PC-9 (cell line): ENCODE results near the gene CCDC33.

Experiments used
- EZH2 ChIP-seq: fragments of 200-600 bp; sonication (generic); IDR thresholded peaks from 2 replicates; pipeline ENCODE4 v1.8.0; 2017; ENCODE audit warnings: antibody characterized with exemption, low read depth
- TF ChIP-seq, protein P1 (sequence below): fragments of 200-600 bp; sonication (generic); conservative IDR thresholded peaks from 2 replicates; pipeline ENCODE4 v1.6.1; 2017; ENCODE audit warnings: mixed run types, antibody characterized with exemption, mild to moderate bottlenecking, moderate library complexity

DNA sequence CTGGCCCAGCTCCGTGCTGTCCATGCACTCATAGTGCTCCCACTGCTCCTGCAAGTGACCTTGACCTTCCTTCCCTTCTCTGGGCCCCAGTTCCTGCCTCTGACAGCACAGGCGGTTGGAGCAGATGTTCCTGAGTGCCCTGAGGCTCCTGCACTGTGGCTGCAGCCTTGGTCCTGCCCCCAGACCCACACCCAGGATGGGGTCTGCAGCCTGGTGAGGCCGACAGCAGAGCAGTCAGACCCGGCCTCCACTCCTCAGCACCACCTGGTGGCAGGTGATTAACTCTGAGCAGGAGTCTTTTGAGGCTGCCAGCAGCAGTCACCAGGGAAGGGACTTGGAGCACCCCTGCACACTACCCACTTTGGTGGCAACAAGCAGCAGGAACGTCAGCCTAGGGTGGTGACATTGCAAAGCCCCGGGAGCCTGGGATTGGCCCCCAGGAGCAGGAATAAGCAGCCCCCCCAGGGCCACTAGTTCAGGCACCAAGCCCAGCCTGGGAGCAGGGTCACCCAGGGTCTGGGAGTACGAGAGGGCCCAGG lies 66.8 kb downstream of the CCDC33 start:
- TF ChIP-seq, protein P1, sequence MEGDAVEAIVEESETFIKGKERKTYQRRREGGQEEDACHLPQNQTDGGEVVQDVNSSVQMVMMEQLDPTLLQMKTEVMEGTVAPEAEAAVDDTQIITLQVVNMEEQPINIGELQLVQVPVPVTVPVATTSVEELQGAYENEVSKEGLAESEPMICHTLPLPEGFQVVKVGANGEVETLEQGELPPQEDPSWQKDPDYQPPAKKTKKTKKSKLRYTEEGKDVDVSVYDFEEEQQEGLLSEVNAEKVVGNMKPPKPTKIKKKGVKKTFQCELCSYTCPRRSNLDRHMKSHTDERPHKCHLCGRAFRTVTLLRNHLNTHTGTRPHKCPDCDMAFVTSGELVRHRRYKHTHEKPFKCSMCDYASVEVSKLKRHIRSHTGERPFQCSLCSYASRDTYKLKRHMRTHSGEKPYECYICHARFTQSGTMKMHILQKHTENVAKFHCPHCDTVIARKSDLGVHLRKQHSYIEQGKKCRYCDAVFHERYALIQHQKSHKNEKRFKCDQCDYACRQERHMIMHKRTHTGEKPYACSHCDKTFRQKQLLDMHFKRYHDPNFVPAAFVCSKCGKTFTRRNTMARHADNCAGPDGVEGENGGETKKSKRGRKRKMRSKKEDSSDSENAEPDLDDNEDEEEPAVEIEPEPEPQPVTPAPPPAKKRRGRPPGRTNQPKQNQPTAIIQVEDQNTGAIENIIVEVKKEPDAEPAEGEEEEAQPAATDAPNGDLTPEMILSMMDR = peak; percentile 84
- no peak for TF ChIP-seq EZH2
